ENCODE data around the gene IDE. TPM values are rescaled to one million over a fixed set of nuclear protein-coding genes. Genes with fewer than 3 reads are reported as not detected.
A peak's percentile ranks its signal among the peaks of the same experiment; 100 is the strongest.
"Not testable (repeated sequence)": the region's sequence is repeated elsewhere in the genome, so short reads cannot be mapped to it uniquely, and the experiment has no call there.

The IDE gene
- total RNA-seq, 1 donor from 2014 or later: 20.2 TPM

DNA sequence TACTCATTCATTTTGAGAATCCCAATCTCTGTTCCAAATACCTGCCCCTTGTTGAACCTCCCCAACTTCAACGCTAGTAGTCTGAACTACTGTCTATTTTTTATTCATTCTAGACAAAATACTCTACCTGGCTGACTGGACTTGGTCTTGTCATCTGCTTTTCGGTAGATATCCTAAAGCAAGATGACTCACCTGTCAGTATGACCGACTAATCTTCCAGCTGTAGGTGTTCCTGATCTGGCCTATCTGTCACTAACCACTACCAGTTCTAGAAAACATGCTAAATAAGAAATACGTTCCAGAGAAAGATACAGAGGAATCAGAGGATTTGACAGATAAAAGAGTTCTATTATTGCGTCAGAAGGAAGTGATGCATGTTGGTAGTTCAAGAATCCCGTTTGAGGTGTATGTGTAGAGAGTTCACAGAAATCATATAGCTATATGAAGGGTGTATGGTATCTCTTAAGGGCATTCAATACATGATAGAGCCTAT, 81.1 kb downstream of the IDE start:
- no peak for DNase-seq (ENCODE audit: low read depth in 2 of 2)

DNA sequence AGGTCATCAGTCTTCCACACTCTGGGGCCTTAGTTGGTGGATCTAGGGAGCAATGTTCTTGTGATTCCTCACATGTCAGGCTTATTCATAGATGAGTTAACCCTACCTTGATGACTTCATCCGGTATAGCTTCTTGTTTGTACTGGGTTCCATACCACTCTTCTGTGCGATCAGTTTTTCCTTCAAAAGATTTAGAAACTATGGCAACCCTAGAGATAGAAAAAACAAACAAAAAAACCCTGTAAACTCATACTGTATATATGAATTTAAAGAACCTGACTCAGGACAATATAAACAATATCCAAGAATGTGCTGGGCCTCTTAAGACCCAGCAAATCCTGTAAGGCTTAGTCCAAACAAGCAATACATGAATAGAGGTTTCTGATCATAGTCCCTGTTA, 83.5 kb downstream of the IDE start:
- DNase-seq (ENCODE audit: low read depth in 2 of 2): no peak

DNA sequence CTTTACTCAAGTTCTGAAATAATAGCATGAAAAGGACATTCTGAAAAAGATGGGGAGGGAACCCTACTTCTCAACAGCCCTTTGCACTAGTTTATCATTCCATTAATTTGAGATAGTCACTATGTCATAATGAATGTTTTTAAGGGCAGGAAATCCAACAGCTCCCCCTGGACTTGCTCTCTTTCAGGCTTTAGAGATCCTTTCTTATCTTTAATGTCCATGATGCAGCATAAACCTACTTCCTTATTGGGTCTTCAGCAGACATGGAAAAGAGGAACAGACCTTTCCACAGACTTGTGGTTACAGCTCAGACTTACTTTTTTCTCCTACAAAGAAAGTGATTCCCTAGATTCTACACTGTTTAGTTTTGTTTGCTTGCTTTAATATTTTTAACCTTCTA, 87.3 kb downstream of the IDE start:
- DNase-seq (ENCODE audit: low read depth in 2 of 2): no peak

DNA sequence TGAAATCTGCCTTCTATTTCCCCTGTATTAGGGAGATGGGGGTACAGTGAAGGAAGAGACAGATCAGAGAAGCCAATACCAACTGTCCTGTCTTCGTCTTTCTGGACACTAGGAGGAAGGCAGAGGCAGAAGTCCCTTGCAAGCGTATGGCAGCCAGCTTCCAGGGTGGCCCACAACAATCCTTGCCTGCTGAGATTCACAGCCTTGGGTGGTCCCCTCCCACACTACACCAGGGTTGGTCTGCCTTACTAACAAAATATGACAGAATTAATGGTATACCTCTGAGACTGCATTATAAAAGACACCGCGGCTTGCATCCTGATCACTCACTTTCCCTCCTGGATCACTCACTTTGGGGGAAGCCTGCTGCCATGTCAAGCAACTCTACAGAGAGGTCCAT, 90.4 kb downstream of the IDE start:
- DNase-seq (ENCODE audit: low read depth in 2 of 2): no peak

DNA sequence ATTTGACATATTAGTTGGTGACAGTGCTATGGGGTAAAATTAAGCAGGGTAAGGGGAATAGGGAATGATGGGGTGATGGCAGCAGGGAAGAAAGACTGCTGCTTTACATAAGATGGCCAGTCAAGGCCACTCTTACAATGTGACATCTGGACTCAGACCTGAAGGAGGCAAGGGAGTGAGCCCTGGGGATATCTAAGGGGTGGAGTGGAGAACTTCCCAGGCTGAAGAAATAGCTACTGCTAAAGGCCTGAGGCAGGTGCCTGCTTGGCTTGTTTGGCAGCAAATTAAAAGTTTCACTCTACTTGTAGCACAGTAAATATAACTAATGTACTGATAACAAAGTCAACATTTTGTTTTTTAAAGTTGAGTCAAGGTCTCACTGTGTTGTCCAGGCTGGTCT, 93.5 kb downstream of the IDE start:
- DNase-seq (ENCODE audit: low read depth in 2 of 2): no peak

DNA sequence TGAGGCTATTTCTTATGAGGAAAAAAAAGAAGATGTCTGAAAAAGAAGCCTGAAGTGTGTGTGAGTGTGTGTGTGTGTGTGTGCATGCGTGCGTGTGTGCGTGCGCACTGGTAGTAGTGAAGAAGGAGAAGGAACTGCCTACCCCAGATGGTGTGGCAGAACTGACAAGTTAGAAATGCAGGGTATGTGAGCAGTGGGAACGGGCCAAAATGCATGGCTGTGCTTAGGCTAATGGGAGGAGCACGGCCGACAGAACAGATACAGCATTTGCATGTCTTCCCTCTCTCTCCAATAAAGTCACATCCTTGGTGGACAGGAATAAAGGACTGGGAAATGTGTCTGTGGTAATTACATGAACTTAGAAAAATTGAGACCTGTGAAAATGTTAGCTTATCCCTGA, 94.3 kb downstream of the IDE start:
- no peak for DNase-seq (ENCODE audit: low read depth in 2 of 2)

DNA sequence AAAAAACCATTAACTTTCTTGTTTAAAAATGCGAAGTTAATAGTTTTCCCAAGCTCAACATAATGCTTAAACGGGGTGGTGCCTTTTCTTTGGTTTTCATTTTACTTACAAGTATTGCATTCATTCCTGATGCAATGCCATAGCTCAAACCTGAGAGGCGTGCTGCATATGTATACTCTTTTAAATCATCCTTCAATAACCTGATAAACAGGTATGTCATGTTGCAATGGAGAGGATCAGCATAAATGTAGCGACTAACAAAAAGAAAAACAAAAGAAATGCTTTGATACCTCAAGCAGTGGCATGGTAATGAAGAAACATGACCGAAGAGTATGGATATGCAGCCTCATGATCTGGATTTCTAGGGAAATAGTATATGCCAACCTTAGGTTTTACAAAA, 95.4 kb downstream of the IDE start:
- no peak for DNase-seq (ENCODE audit: low read depth in 2 of 2)

DNA sequence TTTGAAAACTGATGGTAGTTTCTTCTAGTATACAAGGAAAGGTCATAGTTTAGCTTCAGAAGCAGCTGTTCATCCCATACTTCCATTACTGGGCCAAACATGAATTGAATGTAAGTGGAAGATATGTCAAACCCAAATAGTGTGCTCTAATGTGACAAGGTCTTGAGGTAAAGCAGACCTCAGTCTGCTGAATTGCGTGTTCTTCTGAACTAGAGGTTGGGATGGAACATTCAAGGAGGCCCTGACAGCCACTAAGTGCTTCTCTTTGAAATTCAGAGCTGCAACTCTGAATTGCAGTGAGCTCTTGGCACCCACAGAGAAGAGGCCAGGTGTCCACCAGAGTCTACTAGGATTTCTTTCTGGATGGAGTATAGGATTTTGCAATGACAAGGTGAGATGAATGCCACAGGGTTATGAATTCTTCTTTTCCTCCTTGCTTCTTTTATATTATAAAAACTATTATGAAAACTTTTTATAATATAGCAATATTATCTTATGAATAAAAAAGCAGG, 98.5 kb downstream of the IDE start:
- no peak for DNase-seq (ENCODE audit: low read depth in 2 of 2)

DNA sequence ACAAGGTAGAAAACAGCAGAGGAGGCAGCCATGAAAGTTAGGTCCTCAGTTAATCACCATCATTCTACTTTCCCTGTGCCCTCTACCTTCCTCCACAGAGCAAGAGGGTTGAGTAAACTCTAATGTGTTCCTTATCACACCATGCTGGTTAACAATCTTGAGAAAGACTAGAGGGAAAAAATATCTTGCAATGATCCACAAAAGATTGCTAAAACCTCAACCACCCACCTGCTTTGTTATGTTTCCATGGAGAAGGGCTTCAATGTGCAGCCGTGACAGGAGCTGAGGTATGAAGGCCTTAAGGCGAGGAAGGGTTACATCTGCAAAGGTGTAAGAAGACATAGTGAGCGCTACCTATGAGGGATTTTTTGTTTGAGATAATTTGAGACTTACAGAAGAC, 103.9 kb downstream of the IDE start:
- DNase-seq (ENCODE audit: low read depth in 2 of 2): no peak

DNA sequence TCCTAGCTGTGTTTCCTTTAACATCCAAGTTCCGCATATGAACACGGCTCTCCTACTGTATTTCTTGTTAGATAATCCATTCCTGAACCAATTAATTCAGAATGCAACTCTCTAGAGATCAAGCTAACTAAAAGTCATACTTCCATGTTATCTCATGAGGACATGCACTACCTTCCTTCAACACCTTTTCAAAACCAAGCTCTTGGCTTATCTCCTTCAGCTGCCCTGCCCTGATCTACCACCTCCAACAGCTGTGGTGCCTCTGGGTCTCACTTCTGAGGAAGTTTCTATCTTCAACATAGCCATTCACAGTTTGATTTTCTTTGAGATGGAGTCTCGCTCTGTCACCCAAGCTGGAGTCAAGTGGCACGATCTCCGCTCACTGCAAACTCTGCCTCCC, 109.5 kb downstream of the IDE start:
- DNase-seq (ENCODE audit: low read depth in 2 of 2): no peak

DNA sequence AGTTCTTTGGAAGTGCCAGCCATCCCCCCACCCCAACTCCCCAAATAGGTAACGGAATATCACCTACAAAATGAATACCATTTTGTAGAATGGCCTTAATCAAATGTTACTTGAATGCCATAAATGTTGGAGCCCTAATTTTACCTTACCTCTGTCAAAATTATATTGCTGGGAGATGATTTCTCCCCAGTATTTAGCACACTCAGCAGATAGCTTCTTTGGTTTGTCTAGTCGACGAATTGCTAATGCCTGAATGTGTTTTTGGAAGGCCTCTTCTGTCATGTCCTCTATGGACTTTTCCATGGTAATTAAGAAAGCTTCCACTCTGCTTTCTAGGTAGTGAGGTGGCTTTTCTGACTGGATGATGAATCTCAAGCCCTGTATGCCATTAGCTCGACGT, 110.3 kb downstream of the IDE start:
- DNase-seq (ENCODE audit: low read depth in 2 of 2): no peak

DNA sequence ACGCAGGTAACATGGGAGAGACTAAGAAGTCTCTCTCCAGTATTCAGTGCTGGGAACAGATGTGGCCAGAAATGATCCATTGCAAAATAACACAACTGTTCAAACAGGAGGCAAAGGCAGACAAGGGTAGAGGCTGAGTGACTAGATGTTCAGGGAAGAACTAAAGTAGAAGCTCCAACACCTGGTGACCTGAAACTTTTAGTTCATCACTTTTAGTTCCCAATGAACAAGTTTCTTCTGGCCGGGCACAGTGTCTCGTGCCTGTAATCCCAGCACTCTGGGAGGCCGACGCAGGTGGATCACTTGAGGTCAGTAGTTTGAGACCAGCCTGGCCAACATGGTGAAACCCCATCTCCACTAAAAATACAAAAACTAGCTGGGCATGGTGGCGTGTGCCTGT, 118.9 kb downstream of the IDE start:
- DNase-seq (ENCODE audit: low read depth in 2 of 2): not testable (repeated sequence)

DNA sequence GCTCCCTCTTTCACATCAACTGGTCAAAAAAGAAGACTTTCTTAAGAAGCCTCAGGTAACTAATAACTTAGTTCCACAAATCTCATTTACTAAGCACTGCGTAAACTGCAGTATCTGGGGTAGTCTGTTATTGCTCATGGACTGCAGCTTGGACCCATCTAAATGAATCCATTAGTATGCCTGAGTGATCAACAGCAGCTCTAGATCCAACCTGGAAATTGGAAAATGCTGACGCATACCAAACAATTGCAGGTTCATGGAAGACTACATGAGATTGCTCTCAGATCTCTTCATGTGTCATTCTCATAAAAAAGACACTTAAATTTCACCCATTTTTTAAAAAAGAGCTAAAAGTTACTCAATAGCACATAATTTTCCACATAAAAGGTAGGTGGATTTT, 121.6 kb downstream of the IDE start:
- DNase-seq (ENCODE audit: low read depth in 2 of 2): no peak

DNA sequence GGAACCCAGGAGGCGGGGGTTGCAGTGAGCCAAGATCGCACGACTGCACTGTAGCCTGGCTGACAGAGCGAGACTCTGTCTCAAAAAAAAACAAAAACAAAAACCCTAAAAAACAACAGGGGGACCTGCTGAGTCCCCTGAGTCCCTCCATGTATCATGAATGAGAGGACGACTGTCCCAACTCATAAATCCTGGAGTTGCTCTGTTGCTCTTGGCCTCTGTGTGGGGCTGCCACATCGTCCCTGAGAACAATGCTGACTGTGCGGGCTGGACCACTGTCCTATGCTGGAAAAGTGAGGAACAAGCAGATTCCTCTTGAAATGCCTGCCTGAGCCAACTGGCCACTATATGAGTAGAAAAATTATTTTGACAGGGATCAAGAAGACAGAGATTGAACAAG, 122.5 kb downstream of the IDE start:
- DNase-seq (ENCODE audit: low read depth in 2 of 2): peak in 1 of 2 donors; percentile 45

DNA sequence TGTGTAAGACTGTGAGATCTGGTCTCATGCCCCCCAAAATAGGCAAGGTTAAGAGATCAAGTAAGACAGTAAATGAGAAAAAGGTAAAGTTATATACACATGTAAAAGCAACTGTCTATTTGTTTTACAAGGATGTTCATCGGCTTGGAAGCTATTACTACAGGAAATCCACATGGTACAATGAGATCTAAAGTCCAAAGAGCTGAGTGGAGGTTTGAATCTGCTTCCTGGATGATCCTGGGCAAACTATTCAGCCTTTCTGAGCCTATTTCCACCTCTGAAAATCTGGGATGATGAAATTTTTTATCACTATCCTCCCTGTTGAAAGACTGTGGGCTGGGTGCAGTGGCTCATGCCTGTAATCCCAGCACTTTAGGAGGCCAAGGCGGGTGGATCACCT, 123.0 kb downstream of the IDE start:
- DNase-seq (ENCODE audit: low read depth in 2 of 2): no peak

DNA sequence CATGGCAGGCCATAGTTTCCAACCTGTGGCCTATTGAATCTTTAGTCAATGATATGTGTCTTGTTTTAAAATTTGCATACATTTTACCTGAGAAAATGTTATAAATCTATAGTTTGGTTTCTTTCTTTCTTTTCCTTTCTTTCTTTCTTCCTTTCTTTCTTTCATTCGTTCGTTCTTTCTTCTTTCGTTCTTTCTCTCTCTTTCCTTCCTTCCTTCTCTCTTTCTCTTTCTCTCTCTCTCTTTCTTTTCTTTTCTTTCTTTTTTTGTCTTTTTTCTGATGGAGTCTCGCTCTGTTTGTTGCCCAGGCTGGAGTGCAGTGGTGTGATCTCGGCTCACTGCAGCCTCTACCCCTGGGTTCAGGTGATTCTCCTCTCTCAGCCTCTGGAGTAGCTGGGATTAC, 133.3 kb downstream of the IDE start:
- no peak for DNase-seq (ENCODE audit: low read depth in 2 of 2)

DNA sequence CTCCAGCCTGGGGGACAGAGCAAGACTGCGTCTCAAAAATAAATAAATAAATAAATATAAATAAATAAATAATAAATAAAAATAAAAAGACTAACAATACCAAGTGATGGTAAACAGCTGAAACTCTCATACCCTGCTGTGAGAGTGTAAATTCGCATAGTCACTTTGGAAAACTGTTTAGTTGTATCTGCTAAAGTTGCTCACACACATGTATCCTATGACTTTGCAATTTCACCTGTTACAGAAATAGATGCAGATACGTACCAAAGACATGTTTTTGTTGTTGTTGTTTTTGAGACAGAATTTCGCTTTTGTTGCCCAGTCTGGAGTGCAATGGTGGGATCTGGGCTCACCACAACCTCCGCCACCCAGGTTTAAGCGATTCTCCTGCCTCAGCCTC, 135.7 kb downstream of the IDE start:
- no peak for DNase-seq (ENCODE audit: low read depth in 2 of 2)

DNA sequence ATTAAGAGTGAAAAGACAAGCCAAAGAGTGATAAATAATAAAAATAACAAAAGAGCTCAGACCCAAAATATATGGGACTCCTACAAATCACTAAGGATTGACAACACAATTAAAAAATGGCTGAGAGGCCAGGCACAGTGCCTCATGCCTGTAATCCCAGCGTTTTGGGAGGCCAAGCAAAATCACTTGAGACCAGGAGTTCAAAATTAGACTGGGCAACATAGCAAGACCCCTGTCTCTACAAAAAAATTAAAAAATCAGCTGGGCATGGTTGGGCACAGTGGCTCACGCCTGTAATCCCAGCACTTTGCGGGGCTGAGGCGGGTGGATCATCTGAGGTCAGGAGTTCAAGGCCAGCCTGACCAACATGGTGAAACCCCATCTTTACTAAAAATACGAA, 137.3 kb downstream of the IDE start:
- DNase-seq (ENCODE audit: low read depth in 2 of 2): no peak

DNA sequence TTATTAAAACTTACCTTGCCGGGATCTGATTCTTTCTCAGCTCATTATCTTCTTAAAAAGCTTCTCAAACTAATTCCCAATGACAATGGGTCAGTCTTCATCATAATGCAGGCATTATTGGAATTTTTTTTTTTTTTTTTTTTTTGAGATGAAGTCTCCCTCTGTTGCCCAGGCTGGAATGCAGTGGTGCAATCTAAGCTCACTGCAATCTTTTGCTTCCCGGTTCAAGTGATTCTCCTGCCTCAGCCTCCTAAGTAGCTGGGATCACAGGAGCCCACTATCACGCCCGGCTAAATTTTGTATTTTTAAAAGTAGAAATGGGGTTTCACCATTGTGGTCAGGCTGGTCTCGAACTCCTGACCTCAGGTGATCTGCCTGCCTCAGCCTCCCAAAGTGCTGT, 137.8 kb downstream of the IDE start:
- not testable (repeated sequence) for DNase-seq (ENCODE audit: low read depth in 2 of 2)

DNA sequence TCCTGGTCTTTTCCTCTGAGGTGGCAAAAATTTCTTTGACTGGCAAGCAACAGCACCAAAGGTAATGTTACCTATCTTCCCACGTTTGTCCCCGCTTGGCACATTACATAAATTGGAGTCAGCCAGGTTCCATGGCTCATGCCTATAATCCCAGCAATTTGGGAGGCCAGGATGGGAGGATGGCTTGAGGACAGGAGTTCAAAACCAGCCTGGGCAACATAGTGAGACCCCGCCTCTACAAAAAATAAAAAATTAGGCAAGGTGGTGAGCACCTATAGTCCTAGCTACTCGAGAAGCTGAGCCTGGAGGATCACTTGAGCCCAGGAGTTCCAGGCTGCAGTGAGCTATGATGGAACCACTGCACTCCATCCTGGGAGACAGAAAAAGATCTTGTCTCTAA, 139.5 kb downstream of the IDE start:
- no peak for DNase-seq (ENCODE audit: low read depth in 2 of 2)

DNA sequence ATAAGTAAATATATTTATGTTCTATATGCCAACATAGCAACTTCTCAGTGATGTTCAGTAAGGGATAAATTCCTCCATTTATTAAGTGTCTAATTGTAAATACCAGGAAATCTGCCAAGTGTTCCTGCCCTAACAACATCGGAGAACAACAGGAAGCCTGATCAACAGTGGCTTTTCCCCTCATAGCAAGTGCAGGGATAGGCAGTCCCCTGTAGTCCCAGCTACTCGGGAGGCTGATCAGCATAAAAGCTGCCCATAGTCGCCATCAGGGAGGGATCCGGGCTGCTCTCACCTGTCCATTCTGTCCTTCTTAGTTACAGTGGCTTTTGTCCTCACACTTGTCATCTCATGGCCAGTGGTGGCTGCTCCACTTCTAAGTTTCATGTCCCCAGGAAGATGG, 141.3 kb downstream of the IDE start:
- DNase-seq (ENCODE audit: low read depth in 2 of 2): peak; percentile 36 to 55

DNA sequence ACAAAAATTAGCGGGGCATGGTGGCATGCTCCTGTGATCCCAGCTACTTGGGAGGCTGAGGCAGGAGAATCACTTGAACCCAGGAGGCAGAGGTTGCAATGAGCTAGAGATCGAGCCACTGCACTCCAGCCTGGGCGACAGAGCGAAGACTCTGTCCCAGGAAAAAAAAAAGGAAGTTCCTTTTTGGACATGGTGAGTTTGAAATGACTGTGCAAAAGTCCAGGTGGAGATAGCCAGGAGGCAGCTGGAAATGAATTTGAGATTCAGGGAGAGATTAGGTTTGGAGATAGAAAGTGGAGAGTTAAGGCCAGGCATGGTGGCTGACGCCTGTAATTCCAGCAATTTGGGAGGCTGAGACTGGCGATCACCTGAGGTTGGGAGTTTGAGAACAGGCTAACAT, 143.8 kb downstream of the IDE start:
- no peak for DNase-seq (ENCODE audit: low read depth in 2 of 2)

DNA sequence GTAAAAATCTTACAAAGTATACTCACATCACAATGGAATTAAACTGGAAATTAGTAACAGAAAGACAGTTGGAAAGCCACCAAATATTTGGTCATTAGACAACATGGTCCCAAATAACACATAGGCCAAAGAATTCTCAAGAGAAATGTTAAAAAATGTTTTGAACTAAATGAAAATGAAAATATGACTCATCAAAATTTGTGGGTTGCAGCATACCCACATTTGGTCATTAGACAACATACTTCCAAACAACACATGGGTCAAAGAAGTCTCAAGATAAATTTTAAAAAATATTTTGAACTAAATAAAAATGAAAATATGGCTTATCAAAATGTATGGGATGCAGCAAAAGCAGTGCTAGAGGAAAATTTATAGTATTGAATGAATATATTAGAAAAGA, 152.3 kb downstream of the IDE start:
- DNase-seq (ENCODE audit: low read depth in 2 of 2): no peak

DNA sequence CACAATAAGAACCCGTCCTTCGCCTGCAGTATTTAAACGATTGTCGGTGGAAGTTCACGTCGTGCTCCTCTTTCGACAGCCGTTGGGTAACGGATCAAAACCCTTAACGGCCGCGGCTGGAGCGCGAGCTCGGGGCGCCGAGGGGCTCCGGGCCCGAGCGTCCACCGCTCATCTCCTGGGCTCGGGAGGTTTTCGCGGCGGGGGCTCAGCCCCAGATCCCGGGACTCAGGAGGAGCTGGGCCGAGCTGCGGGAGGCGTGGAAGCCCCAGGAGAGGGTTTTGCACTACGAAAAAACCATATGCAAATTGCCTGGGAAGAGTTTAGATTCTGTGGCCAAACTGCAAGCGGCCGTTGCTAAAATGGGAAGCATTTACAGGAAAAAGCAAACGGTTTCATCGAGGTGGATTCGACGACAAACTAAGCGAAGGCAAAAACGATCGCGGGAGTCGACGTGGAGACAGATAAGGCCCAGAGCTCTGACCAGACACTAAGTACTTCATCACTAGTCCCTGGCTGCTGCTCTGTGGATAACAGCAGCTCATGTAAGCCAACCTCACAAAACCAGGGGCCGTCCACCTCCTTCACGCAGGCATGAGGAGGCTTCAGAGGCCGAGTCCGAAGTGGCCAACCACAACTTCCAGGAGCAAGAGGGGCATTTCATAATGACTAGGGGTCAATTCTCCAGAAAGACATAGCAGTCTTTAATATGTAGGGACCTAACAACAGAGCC, 153.2 kb downstream of the IDE start:
- peak; percentile 2 to 10 for DNase-seq (ENCODE audit: low read depth in 2 of 2)

Measured in lung microvascular endothelial cell (primary cell).